HL-60 (cell line): ENCODE measurements around the gene RPAP2.

Experiments
- DNase-seq, 2 experiments: peaks; one replicate each; pipeline ENCODE4 v3.0.0-alpha.2; 2010 to 2020; ENCODE audit warnings: low read depth in 1 of 2, low spot score in 1 of 2
- H3K27ac ChIP-seq: fragments of 250-450 bp; sonication (Bioruptor Pico); replicated peaks from 2 replicates; pipeline ENCODE4 v1.5.1; 2020; ENCODE audit warnings: mild to moderate bottlenecking, moderate library complexity
- H3K27me3 ChIP-seq: fragments of 250-450 bp; sonication (Bioruptor Pico); 2 replicates; pipeline ENCODE4 v1.5.1; 2021; ENCODE audit warnings: mild to moderate bottlenecking, moderate library complexity; ENCODE audit not compliant: insufficient read depth, poor library complexity, severe bottlenecking
- H3K4me3 ChIP-seq: replicated peaks from 2 replicates; pipeline ENCODE4 v1.5.1; 2011; ENCODE audit warnings: mild to moderate bottlenecking, control low read depth, low read length; ENCODE audit not compliant: insufficient read depth
- CTCF ChIP-seq: IDR thresholded peaks from one replicate; pipeline ENCODE4 v1.5.1; 2011; ENCODE audit warnings: low read length, control low read depth, inconsistent platforms; ENCODE audit not compliant: insufficient read depth
- GABPA ChIP-seq: IDR thresholded peaks from 2 replicates; pipeline ENCODE4 v1.6.1; 2012; ENCODE audit warnings: low read depth
- POLR2AphosphoS5 ChIP-seq: IDR thresholded peaks from 2 replicates; pipeline ENCODE4 v1.6.1; 2012; ENCODE audit warnings: low read depth
- REST ChIP-seq: IDR thresholded peaks from 2 replicates; pipeline ENCODE4 v1.6.1; 2012; ENCODE audit warnings: low read depth; ENCODE audit not compliant: insufficient replicate concordance
- SPI1 ChIP-seq: IDR thresholded peaks from 2 replicates; pipeline ENCODE4 v1.6.1; 2012; ENCODE audit warnings: low read depth, mild to moderate bottlenecking, borderline replicate concordance

Gene RPAP2

GRCh38 chr1:92363401-92363800, 64.5 kb downstream of the RPAP2 start:
- TF ChIP-seq SPI1 = no peak
- TF ChIP-seq REST = no peak
- no peak for TF ChIP-seq POLR2AphosphoS5
- no peak for TF ChIP-seq CTCF
- no peak for TF ChIP-seq GABPA
- H3K27me3 ChIP-seq = no peaks in the 10 kb centered on the region
- peak overlapping the region; percentile 54 for H3K27ac ChIP-seq
- H3K4me3 ChIP-seq = no peak overlapping the region
- no peak for DNase-seq

GRCh38 chr1:92365378-92366039, 66.7 kb downstream of the RPAP2 start:
- Histone ChIP-seq H3K4me3 (no peak overlapping the region), H3K27ac (no peak overlapping the region), H3K27me3 (no peaks in the 10 kb centered on the region)
- DNase-seq = no peak
- TF ChIP-seq CTCF (no peak), SPI1 (no peak), GABPA (no peak), REST (no peak), POLR2AphosphoS5 (no peak)

GRCh38 chr1:92366040-92366395, 67.2 kb downstream of the RPAP2 start:
- TF ChIP-seq SPI1 = no peak
- no peak for TF ChIP-seq POLR2AphosphoS5
- no peak for TF ChIP-seq REST
- TF ChIP-seq GABPA = no peak
- TF ChIP-seq CTCF = no peak

More at GRCh38 chr1:92366040-92366395, 67.2 kb downstream of the RPAP2 start:
- no peak overlapping the region for H3K4me3 ChIP-seq
- H3K27ac ChIP-seq = no peak overlapping the region
- no peak for DNase-seq
- H3K27me3 ChIP-seq = no peaks in the 10 kb centered on the region
